Endothelial cell (in vitro differentiated cells): ENCODE results near the gene METTL16. TPM values are rescaled to one million over a fixed set of nuclear protein-coding genes. Genes with fewer than 3 reads are reported as not detected.
"Not testable (repeated sequence)": the region's sequence is repeated elsewhere in the genome, so short reads cannot be mapped to it uniquely, and the experiment has no call there.

ENCODE experiments used
- DNase-seq: peaks from one replicate; pipeline ENCODE4 v3.0.0; 2021; ENCODE audit warnings: low spot score
- H3K27ac Mint-ChIP-seq: one replicate; pipeline ENCODE4 v1.8.0; 2021; ENCODE audit warnings: mixed read lengths, inconsistent platforms; ENCODE audit not compliant: unreplicated experiment
- H3K27me3 Mint-ChIP-seq: one replicate; pipeline ENCODE4 v1.8.0; 2021; ENCODE audit warnings: mild to moderate bottlenecking, moderate library complexity, mixed read lengths, inconsistent platforms; ENCODE audit not compliant: unreplicated experiment
- H3K36me3 Mint-ChIP-seq: one replicate; pipeline ENCODE4 v1.8.0; 2021; ENCODE audit warnings: mild to moderate bottlenecking, low read depth, mixed read lengths, inconsistent platforms; ENCODE audit not compliant: unreplicated experiment
- H3K4me1 Mint-ChIP-seq: one replicate; pipeline ENCODE4 v1.8.0; 2021; ENCODE audit warnings: mild to moderate bottlenecking, mixed read lengths, inconsistent platforms; ENCODE audit not compliant: unreplicated experiment
- H3K4me3 Mint-ChIP-seq: one replicate; pipeline ENCODE4 v1.8.0; 2021; ENCODE audit warnings: mild to moderate bottlenecking, mixed read lengths, inconsistent platforms; ENCODE audit not compliant: unreplicated experiment
- H3K9me3 Mint-ChIP-seq: one replicate; pipeline ENCODE4 v1.8.0; 2021; ENCODE audit warnings: mixed read lengths, inconsistent platforms; ENCODE audit not compliant: unreplicated experiment
- total RNA-seq: library from RNA; stranded (reverse); fragmentation: NEBNext Ultra II Directional; extraction: Animal tissue kit (Norgen Biotek cat#: 25700); gene quantifications from one replicate; pipeline ENCODE4 v1.2.1, GENCODE V29; 2021; ENCODE audit not compliant: unreplicated experiment
- TF ChIP-seq, protein P1 (sequence below): fragments of 200-600 bp; sonication (generic); IDR thresholded peaks from one replicate; pipeline ENCODE4 v1.5.0; 2021; ENCODE audit warnings: antibody characterized with exemption; ENCODE audit not compliant: unreplicated experiment

METTL16 gene
- total RNA-seq, 1 donor from 2014 or later, result 24.9 TPM

DNA sequence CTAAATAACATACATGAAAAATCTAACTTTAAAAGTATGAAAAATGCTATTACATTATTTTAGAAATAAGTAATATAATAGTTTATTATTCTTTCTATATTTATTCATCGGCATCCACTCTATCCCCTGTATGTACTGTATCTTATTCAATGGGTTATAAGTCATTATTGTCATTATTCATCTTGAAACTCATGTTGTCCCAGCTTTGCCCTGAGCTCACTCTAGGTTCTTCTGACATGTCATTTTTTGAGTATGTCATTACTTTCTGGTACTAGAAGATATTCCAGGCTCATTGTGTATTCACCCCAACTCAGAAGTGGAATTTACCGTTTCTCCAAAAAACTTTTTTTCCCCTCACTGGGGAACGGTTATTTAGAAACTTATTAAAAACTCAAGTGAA, 57.8 kb downstream of the METTL16 start:
- no peak overlapping the region for H3K27ac Mint-ChIP-seq
- TF ChIP-seq, protein P1, sequence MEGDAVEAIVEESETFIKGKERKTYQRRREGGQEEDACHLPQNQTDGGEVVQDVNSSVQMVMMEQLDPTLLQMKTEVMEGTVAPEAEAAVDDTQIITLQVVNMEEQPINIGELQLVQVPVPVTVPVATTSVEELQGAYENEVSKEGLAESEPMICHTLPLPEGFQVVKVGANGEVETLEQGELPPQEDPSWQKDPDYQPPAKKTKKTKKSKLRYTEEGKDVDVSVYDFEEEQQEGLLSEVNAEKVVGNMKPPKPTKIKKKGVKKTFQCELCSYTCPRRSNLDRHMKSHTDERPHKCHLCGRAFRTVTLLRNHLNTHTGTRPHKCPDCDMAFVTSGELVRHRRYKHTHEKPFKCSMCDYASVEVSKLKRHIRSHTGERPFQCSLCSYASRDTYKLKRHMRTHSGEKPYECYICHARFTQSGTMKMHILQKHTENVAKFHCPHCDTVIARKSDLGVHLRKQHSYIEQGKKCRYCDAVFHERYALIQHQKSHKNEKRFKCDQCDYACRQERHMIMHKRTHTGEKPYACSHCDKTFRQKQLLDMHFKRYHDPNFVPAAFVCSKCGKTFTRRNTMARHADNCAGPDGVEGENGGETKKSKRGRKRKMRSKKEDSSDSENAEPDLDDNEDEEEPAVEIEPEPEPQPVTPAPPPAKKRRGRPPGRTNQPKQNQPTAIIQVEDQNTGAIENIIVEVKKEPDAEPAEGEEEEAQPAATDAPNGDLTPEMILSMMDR, result no peak
- H3K36me3 Mint-ChIP-seq, result no peaks in the 10 kb centered on the region
- no peaks in the 10 kb centered on the region for H3K9me3 Mint-ChIP-seq
- H3K4me3 Mint-ChIP-seq, result no peak overlapping the region
- no peaks in the 10 kb centered on the region for H3K27me3 Mint-ChIP-seq
- peaks cover 6% of the 10 kb centered on the region for H3K4me1 Mint-ChIP-seq
- DNase-seq, result no peak

DNA sequence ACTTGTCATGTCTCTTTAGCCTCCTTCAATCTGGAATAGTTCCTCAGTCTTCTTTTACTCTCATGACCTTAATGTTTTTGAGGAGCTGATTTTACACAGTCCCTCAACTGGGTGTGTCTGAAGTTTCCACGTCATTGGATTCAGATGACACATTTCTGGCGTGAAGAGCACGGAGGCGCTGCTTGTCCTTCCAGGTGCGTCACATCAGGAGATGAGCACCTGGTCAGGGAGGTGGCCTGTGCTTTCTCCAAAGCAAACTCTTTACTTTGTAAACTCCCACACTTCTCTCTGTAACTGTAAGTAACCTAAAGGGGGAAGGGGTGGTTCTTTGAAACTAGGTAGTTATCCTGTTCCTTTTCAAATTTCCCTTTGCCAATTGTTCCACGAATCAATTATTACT, 58.4 kb downstream of the METTL16 start:
- no peak for DNase-seq
- Mint-ChIP-seq H3K9me3 (no peaks in the 10 kb centered on the region), H3K36me3 (no peaks in the 10 kb centered on the region), H3K4me1 (peaks cover 6% of the 10 kb centered on the region), H3K4me3 (no peak overlapping the region), H3K27me3 (no peaks in the 10 kb centered on the region), H3K27ac (no peak overlapping the region)
- TF ChIP-seq, protein P1, result no peak

- Mint-ChIP-seq H3K4me1 (peaks cover 6% of the 10 kb centered on the region), H3K36me3 (no peaks in the 10 kb centered on the region), H3K27ac (no peak overlapping the region), H3K4me3 (no peak overlapping the region), H3K9me3 (no peaks in the 10 kb centered on the region), H3K27me3 (no peaks in the 10 kb centered on the region)
- no peak for DNase-seq
- TF ChIP-seq, protein P1, result no peak
Observed at GRCh38 chr17:2452216-2452750, 59.4 kb downstream of the METTL16 start.

GRCh38 chr17:2450016-2450650, 61.6 kb downstream of the METTL16 start:
- no peak for DNase-seq
- Mint-ChIP-seq H3K4me1 (peaks cover 6% of the 10 kb centered on the region), H3K9me3 (peaks cover 5% of the 10 kb centered on the region), H3K27ac (peak overlapping the region; percentile 80), H3K27me3 (peaks cover 2% of the 10 kb centered on the region), H3K36me3 (peaks cover 8% of the 10 kb centered on the region), H3K4me3 (no peak overlapping the region)
- TF ChIP-seq, protein P1, result no peak

DNA sequence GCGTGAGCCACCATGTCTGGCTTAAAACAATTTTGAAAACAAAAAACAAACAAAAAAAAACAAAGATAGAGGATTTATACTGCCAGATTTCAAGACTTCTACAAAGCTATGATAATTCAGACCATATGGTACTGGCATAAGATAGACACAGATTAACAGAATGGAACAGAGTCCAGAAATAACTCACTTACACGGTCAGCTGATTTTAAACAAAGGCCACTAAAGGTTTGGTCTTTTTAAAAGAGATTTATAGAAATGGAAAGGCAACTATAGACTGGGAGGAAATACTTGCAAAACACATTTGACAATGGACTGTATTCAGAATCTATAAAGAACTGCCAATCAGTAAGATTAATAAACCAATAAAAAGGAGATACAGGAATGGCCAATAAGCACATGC, 62.2 kb downstream of the METTL16 start:
- DNase-seq, result no peak
- Mint-ChIP-seq H3K4me1 (peaks cover 6% of the 10 kb centered on the region), H3K36me3 (peaks cover 8% of the 10 kb centered on the region), H3K9me3 (peaks cover 5% of the 10 kb centered on the region), H3K27ac (no peak overlapping the region), H3K4me3 (no peak overlapping the region), H3K27me3 (peaks cover 2% of the 10 kb centered on the region)
- TF ChIP-seq, protein P1, result no peak

DNA sequence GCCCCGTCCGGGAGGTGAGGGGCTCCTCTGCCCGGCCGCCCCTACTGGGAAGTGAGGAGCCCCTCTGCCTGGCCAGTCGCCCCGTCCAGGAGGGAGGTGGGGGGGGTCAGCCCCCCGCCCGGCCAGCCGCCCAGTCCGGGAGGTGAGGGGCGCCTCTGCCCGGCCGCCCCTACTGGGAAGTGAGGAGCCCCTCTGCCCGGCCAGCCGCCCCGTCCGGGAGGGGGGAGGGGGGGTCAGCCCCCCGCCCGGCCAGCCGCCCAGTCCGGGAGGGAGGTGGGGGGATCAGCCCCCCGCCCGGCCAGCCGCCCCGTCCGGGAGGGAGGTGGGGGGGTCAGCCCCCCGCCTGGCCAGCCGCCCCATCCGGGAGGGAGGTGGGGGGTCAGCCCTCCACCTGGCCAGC, 64.2 kb downstream of the METTL16 start:
- not testable (repeated sequence) for H3K9me3 Mint-ChIP-seq, H3K4me1 Mint-ChIP-seq, H3K4me3 Mint-ChIP-seq, DNase-seq, H3K36me3 Mint-ChIP-seq, H3K27ac Mint-ChIP-seq, H3K27me3 Mint-ChIP-seq
